GM12801 (cell line): Measurements from ENCODE around the gene LCA5L.

Source experiments
- CTCF ChIP-seq: IDR thresholded peaks from one replicate; pipeline ENCODE4 v1.5.1; 2011; ENCODE audit warnings: control low read depth; ENCODE audit not compliant: insufficient read length; ENCODE audit errors: extremely low read depth

The LCA5L gene

DNA sequence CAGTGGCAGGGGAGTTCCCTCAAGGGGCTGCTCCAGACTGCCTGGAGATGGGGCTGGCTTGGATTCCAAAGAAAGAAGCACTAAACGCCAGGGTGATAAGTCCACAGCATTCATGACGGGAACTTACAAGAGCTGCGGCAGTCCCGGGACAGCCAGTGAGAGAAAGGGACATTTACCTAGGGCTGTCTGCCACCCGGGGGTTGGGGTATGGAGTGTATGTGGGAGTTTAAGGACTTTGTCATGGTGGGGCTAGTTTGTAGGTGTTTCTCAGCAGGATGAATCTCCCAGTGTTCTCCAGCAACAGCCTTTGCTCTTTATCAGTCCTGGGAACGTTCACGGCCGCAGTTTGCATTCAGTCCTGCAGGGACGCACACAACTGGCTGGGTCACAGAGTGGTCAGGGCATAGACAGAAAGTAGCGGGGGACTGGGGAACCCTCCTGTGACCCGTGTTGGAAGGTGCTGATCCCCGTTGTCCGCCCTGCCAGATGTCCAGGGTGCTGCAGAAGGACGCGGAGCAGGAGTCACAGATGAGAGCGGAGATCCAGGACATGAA, 55.3 kb downstream of the LCA5L start:
- TF ChIP-seq CTCF, result no peak

DNA sequence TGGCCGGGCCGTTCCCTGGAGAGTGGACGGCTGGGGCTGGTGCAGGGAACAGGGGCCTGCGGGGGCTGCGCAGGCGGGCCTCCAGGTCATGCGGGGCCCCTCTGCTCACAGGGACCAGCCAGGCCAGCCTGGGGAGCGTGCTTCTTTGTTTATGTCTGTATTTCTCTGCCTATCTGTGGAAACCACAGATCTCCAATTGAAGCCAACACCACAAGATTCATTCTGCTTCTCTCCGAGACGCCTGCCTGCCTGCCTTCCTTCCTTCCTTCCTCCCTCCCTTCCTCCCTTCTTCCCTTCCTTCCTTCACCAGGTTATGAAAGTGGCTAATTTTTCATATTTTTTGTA, 56.8 kb downstream of the LCA5L start:
- TF ChIP-seq CTCF, result no peak

- TF ChIP-seq CTCF, result no peak
Observed at GRCh38 chr21:39388038-39388810, 57.4 kb downstream of the LCA5L start.

GRCh38 chr21:39387461-39388037, 58.0 kb downstream of the LCA5L start:
- TF ChIP-seq CTCF, result no peak

- no peak for TF ChIP-seq CTCF
Observed at GRCh38 chr21:39386899-39387298, 58.7 kb downstream of the LCA5L start.

DNA sequence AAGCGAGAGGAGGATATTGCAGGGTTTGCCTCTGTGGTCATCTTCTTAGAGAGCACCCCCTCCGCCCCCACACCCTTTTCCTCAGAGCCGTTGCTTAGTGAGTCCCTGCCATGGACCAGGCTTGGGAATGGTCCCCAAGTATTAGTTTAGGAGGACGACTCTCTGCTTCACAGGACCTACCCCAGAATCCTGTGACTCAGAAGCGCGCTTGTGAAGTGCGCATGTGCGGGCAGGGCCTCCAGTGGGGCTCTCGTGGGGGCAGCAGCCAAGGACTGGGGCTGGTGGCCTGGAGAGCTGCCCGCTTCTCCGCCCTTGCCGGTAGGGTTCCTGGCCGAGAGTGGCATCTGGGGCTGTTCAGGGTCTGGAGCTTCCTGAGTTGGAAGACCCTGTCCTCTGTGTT, 59.4 kb downstream of the LCA5L start:
- TF ChIP-seq CTCF, result no peak

- no peak for TF ChIP-seq CTCF
Observed at GRCh38 chr21:39385299-39386145, 60.1 kb downstream of the LCA5L start.
